IMR-90 (cell line): ENCODE results near the gene THADA. TPM values are rescaled to one million over a fixed set of nuclear protein-coding genes. Genes with fewer than 3 reads are reported as not detected.

Experiments used
- ATAC-seq: fragments of 200-7000 bp; cut with Tn5 transposase; 2 replicates; pipeline ENCODE4 v1.9.1; 2020; ENCODE audit warnings: low read depth, mild to moderate bottlenecking, moderate library complexity
- BruUV-seq: library from RNA; stranded (reverse); fragments of 400-500 nt; replicated peaks from 2 replicates; lab custom pipeline; 2021; lab: Mats Ljungman, UMichigan
- CTCF ChIA-PET: fragments of 300-600 bp; formaldehyde crosslinking; extraction: SDS; loops from one replicate; lab custom pipeline; 2021; ENCODE audit warnings: antibody characterized with exemption; lab: Yijun Ruan, JAX
- POLR2A ChIA-PET: fragments of 300-600 bp; sonication (Branson Sonifier 250); formaldehyde crosslinking; loops from one replicate; lab custom pipeline; 2022; ENCODE audit warnings: antibody characterized with exemption; ENCODE audit not compliant: unreplicated experiment; lab: Charles Lee
- DNase-seq: peaks from one replicate; pipeline ENCODE4 v3.0.0; 2013
- H2AFZ ChIP-seq: replicated peaks from 2 replicates; pipeline ENCODE3; 2013; ENCODE audit warnings: low read length, mild to moderate bottlenecking; ENCODE audit not compliant: poor library complexity
- H2AK5ac ChIP-seq: 2 replicates; pipeline ENCODE4 v1.6.1; 2013; ENCODE audit warnings: low read depth, low read length, inconsistent platforms
- H2AK9ac ChIP-seq: replicated peaks from 2 replicates; pipeline ENCODE3; 2013; ENCODE audit warnings: mild to moderate bottlenecking, low read depth, low read length, moderate library complexity; ENCODE audit not compliant: poor library complexity
- H2BK120ac ChIP-seq: 2 replicates; pipeline ENCODE4 v1.6.1; 2013; ENCODE audit warnings: low read depth, low read length, inconsistent platforms
- H2BK15ac ChIP-seq: 3 replicates; pipeline ENCODE4 v1.6.1; 2013; ENCODE audit warnings: low read depth, low read length, inconsistent platforms
- H2BK20ac ChIP-seq: 2 replicates; pipeline ENCODE4 v1.6.1; 2013; ENCODE audit warnings: low read depth, mild to moderate bottlenecking, inconsistent platforms, low read length, moderate library complexity
- H2BK5ac ChIP-seq: 2 replicates; pipeline ENCODE4 v1.6.1; 2013; ENCODE audit warnings: mild to moderate bottlenecking, low read depth, low read length, inconsistent platforms; ENCODE audit not compliant: poor library complexity, severe bottlenecking
- H3K14ac ChIP-seq: replicated peaks from 2 replicates; pipeline ENCODE4 v1.6.1; 2013; ENCODE audit warnings: low read depth, low read length, inconsistent platforms
- H3K18ac ChIP-seq: 2 replicates; pipeline ENCODE4 v1.6.1; 2013; ENCODE audit warnings: low read depth, low read length, control low read depth
- H3K23ac ChIP-seq: 2 replicates; pipeline ENCODE4 v1.6.1; 2013; ENCODE audit warnings: low read depth, low read length, inconsistent platforms
- H3K27ac ChIP-seq: 2 replicates; pipeline ENCODE4 v1.5.1; 2013; ENCODE audit warnings: mild to moderate bottlenecking, control low read depth, low read length; ENCODE audit not compliant: insufficient read depth
- H3K27me3 ChIP-seq: 2 replicates; pipeline ENCODE4 v1.6.1; 2013; ENCODE audit warnings: low read length; ENCODE audit not compliant: control insufficient read depth, insufficient read depth
- H3K36me3 ChIP-seq: 2 replicates; pipeline ENCODE4 v1.6.1; 2013; ENCODE audit warnings: low read length, mixed read lengths; ENCODE audit not compliant: control insufficient read depth, insufficient read depth
- H3K4ac ChIP-seq: 2 replicates; pipeline ENCODE4 v1.6.1; 2013; ENCODE audit warnings: low read depth, low read length, inconsistent platforms
- H3K4me1 ChIP-seq: 2 replicates; pipeline ENCODE4 v1.6.1; 2013; ENCODE audit warnings: low read length, mixed read lengths; ENCODE audit not compliant: control insufficient read depth, insufficient read depth
- H3K4me2 ChIP-seq: 2 replicates; pipeline ENCODE4 v1.6.1; 2013; ENCODE audit warnings: low read depth, mild to moderate bottlenecking, control low read depth, low read length, moderate library complexity
- H3K4me3 ChIP-seq: 2 replicates; pipeline ENCODE4 v1.5.1; 2013; ENCODE audit warnings: low read depth, mild to moderate bottlenecking, control low read depth, low read length, moderate library complexity; ENCODE audit not compliant: insufficient read depth
- H3K56ac ChIP-seq: 2 replicates; pipeline ENCODE4 v1.6.1; 2013; ENCODE audit warnings: low read length, inconsistent platforms; ENCODE audit not compliant: insufficient read depth; ENCODE audit errors: extremely low read depth
- H3K79me1 ChIP-seq, 2 experiments: 2 replicates each; pipeline ENCODE4 v1.6.1; 2013; ENCODE audit warnings: low read length in 2 of 2, inconsistent platforms in 1 of 2, low read depth in 1 of 2
- H3K9ac ChIP-seq: 2 replicates; pipeline ENCODE4 v1.6.1; 2013; ENCODE audit warnings: low read depth, low read length, control low read depth
- H3K9me1 ChIP-seq: 2 replicates; pipeline ENCODE4 v1.6.1; 2013; ENCODE audit warnings: low read length, inconsistent platforms; ENCODE audit not compliant: insufficient read depth
- H3K9me3 ChIP-seq: 2 replicates; pipeline ENCODE4 v1.6.1; 2013; ENCODE audit warnings: low read length; ENCODE audit not compliant: control insufficient read depth, insufficient read depth
- H4K20me1 ChIP-seq: 2 replicates; pipeline ENCODE4 v1.6.1; 2013; ENCODE audit warnings: low read length, inconsistent platforms; ENCODE audit not compliant: insufficient read depth
- H4K5ac ChIP-seq: 2 replicates; pipeline ENCODE4 v1.6.1; 2013; ENCODE audit warnings: mild to moderate bottlenecking, low read depth, low read length, control low read depth
- H4K8ac ChIP-seq, 2 experiments: 2 replicates each; pipeline ENCODE4 v1.6.1; 2013; ENCODE audit warnings: low read depth in 2 of 2, low read length in 2 of 2, control low read depth in 1 of 2, inconsistent platforms in 1 of 2
- H4K91ac ChIP-seq: 2 replicates; pipeline ENCODE4 v1.6.1; 2013; ENCODE audit warnings: low read depth, low read length, inconsistent platforms; ENCODE audit not compliant: insufficient read depth
- FOS ChIP-seq: fragments of 150-350 bp; IDR thresholded peaks from 2 replicates; pipeline ENCODE4 v1.6.1; 2016; ENCODE audit warnings: low read depth, low read length
- NFE2L2 ChIP-seq: fragments of 150-350 bp; IDR thresholded peaks from 2 replicates; pipeline ENCODE4 v1.6.1; 2016; ENCODE audit warnings: low read depth, mild to moderate bottlenecking, low read length
- RCOR1 ChIP-seq: IDR thresholded peaks from 2 replicates; pipeline ENCODE4 v1.6.1; 2012; ENCODE audit warnings: mild to moderate bottlenecking, low read length, improper control_type of control experiment; ENCODE audit not compliant: insufficient replicate concordance
- SMC3 ChIP-seq: fragments of 150-350 bp; IDR thresholded peaks from 2 replicates; pipeline ENCODE4 v1.6.1; 2016; ENCODE audit warnings: low read depth, mild to moderate bottlenecking, antibody characterized with exemption, low read length, moderate library complexity
- WGBS, 2 experiments: methylation state at CpG; one replicate each; pipeline versions ENCODE4 v1.1.5 to v1.1.7; 2013; ENCODE audit warnings: missing lambda C conversion rate in 2 of 2; ENCODE audit not compliant: insufficient read length in 1 of 2; ENCODE audit errors: extremely low coverage in 2 of 2; 5-methylcytosine and 5-hydroxymethylcytosine counted together
- dilution Hi-C: fragments of 300-500 bp; cut with HindIII; formaldehyde crosslinking; loops from one replicate; pipeline ENCODE4 v1.14.3; 2018; ENCODE audit warnings: low sequenced_read_pairs; ENCODE audit not compliant: unreplicated experiment
- in situ Hi-C: fragments of 300-500 bp; cut with MboI; formaldehyde crosslinking; loops from 3 replicates; pipeline ENCODE4 v1.14.3; 2019; ENCODE audit warnings: low sequenced_read_pairs, inconsistent platforms, mixed read lengths
- intact Hi-C: fragments of 100-400 bp; cut with micrococcal nuclease; formaldehyde crosslinking; loops from 2 replicates; pipeline ENCODE4 v1.10.0; 2022
- polyA plus RNA-seq, 3 experiments: library from polyadenylated mRNA; depleted of rRNA; stranded (reverse); fragments of >200 nt; gene quantifications; 2 replicates each; pipeline ENCODE4 v1.2.3, GENCODE V29; 2012; ENCODE audit warnings: low replicate concordance in 1 of 3
- total RNA-seq: library from RNA; depleted of rRNA; stranded (reverse); fragments of >200 nt; gene quantifications from 2 replicates; pipeline ENCODE4 v1.2.3, GENCODE V29; 2012
- TF ChIP-seq, protein P1 (sequence below): fragments of 150-350 bp; IDR thresholded peaks from 2 replicates; pipeline ENCODE4 v1.6.1; 2016; ENCODE audit warnings: low read depth, mild to moderate bottlenecking, low read length, moderate library complexity, borderline replicate concordance

The THADA gene
- total and polyA plus RNA-seq, 2 of the 4 experiments (the other 2 are of a cell fraction): 10.5 to 21.3 TPM

DNA sequence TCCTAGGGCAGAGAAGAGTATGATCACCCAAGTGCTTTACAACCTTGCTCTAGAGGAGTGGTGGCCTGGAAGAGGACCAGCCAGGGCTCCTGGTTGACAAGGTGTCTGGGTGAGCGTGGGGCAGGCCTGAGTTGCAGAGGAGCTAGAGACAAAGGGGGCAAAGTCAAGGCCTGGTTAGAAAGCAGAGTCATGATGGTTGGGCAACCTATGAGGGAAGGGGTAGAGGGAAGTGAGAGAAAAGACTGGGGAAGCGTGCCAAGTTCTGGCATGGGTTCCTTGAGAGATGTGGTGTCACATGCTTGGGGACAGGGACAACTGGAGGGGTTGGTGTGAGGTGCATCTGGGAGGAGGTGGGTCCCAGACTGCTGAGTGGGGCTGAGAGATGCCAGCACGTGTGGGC, 382.9 kb downstream of the THADA start:
- no peak overlapping the region for H4K5ac ChIP-seq
- no peak overlapping the region for H2BK15ac ChIP-seq
- H4K91ac ChIP-seq: no peak overlapping the region
- no peaks in the 10 kb centered on the region for H3K27me3 ChIP-seq
- dilution Hi-C loops: no loop called here
- no peak overlapping the region for H3K9ac ChIP-seq
- H2BK20ac ChIP-seq: no peak overlapping the region
- no peak overlapping the region for H3K4ac ChIP-seq
- no peak overlapping the region for H3K4me3 ChIP-seq
- H3K18ac ChIP-seq: no peak overlapping the region
- CTCF ChIA-PET: no interaction called here
- H3K79me1 ChIP-seq: peaks cover 0 to 7% of the 10 kb centered on the region in 2 experiments; a peak in 2 of 4 replicates
- no peak overlapping the region for H2AK9ac ChIP-seq
- H3K4me2 ChIP-seq: no peak overlapping the region
- no peak overlapping the region for H2AK5ac ChIP-seq
- H2AFZ ChIP-seq: no peak overlapping the region
- H3K56ac ChIP-seq: no peak overlapping the region
- peaks cover 13% of the 10 kb centered on the region; the same call in 1 of the 2 replicates for H3K9me1 ChIP-seq
- no peak overlapping the region for H3K27ac ChIP-seq
- ATAC-seq (no peak), DNase-seq (no peak)
- no peak overlapping the region for H3K14ac ChIP-seq
- H3K9me3 ChIP-seq: no peaks in the 10 kb centered on the region
- in situ Hi-C loops: no loop called here
- POLR2A ChIA-PET: no interaction called here
- intact Hi-C loops: no loop called here
- H4K8ac ChIP-seq: no peak overlapping the region
- H4K20me1 ChIP-seq: no peaks in the 10 kb centered on the region
- no peak overlapping the region for H2BK120ac ChIP-seq
- no peaks in the 10 kb centered on the region for H3K36me3 ChIP-seq
- H3K4me1 ChIP-seq: peaks cover 13% of the 10 kb centered on the region
- no TSS peak for BruUV-seq
- no peak overlapping the region for H3K23ac ChIP-seq
- no peak overlapping the region for H2BK5ac ChIP-seq
- no peak for TF ChIP-seq NFE2L2
- no peak for TF ChIP-seq RCOR1
- no peak for TF ChIP-seq FOS
- TF ChIP-seq, protein P1, sequence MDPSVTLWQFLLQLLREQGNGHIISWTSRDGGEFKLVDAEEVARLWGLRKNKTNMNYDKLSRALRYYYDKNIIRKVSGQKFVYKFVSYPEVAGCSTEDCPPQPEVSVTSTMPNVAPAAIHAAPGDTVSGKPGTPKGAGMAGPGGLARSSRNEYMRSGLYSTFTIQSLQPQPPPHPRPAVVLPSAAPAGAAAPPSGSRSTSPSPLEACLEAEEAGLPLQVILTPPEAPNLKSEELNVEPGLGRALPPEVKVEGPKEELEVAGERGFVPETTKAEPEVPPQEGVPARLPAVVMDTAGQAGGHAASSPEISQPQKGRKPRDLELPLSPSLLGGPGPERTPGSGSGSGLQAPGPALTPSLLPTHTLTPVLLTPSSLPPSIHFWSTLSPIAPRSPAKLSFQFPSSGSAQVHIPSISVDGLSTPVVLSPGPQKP: no peak
- TF ChIP-seq SMC3: no peak
- 90% methylated on average over 2 of the region's 3 CpGs; no CpG with 5 or more reads in 1 of the 2 experiments for WGBS, 2 experiments
